OCI-LY3 (cell line): ENCODE data around the gene ACOT9.

Experiments used
- EZH2phosphoT487 ChIP-seq: fragments of 200-600 bp; shearing (Covaris generic); IDR thresholded peaks from 2 replicates; pipeline ENCODE4 v1.6.1; 2018; ENCODE audit warnings: antibody characterized with exemption, mixed run types, low read depth
- TF ChIP-seq, protein P1 (sequence below): fragments of 200-600, 300-600 bp; sonication (generic); IDR thresholded peaks from 2 replicates; pipeline ENCODE4 v1.5.1; 2014; ENCODE audit warnings: antibody characterized with exemption, low read length, low read depth

DNA sequence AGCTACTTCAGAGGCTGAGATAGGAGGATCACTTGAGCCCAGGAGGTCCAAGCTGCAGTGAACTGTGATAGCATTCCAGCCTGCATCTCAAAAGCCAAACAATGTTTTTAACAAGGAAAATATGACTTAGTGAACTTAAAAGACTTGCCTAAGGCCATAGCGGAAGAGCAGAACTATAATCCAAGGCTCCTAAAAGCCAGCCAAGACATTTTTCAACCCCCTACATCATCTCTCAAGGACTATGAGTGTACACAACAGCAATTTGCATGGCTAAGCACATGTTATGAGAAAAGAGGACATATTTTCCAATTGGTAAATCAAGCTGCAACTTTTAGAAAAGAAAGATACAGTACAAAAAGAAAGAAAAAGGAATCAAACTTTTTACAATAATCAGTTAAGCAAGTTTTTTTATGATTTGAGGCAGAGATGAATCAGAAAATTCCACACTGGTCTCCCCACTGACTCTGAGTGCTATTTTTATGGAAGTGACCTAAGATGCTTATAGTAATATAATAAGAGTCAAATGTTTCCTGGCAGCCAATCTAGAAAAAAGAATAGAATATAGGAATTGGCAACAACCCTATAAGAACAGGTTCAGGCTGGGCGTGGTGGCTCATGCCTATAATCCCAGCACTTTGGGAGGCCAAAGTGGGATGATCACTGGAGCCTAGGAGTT, 9.8 kb upstream of the ACOT9 start:
- TF ChIP-seq, protein P1, sequence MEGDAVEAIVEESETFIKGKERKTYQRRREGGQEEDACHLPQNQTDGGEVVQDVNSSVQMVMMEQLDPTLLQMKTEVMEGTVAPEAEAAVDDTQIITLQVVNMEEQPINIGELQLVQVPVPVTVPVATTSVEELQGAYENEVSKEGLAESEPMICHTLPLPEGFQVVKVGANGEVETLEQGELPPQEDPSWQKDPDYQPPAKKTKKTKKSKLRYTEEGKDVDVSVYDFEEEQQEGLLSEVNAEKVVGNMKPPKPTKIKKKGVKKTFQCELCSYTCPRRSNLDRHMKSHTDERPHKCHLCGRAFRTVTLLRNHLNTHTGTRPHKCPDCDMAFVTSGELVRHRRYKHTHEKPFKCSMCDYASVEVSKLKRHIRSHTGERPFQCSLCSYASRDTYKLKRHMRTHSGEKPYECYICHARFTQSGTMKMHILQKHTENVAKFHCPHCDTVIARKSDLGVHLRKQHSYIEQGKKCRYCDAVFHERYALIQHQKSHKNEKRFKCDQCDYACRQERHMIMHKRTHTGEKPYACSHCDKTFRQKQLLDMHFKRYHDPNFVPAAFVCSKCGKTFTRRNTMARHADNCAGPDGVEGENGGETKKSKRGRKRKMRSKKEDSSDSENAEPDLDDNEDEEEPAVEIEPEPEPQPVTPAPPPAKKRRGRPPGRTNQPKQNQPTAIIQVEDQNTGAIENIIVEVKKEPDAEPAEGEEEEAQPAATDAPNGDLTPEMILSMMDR, result no peak
- no peak for TF ChIP-seq EZH2phosphoT487
